K562 (cell line): Measurements from ENCODE around the gene HLA-DRB5. TPM values are rescaled to one million over a fixed set of nuclear protein-coding genes. Genes with fewer than 3 reads are reported as not detected.

Experiments used
- ATAC-seq: fragments of 200-7000 bp; cut with Tn5 transposase; 3 replicates; pipeline ENCODE4 v1.9.1; 2020; ENCODE audit warnings: moderate library complexity
- BruUV-seq: library from RNA; stranded (reverse); fragments of 400-500 nt; replicated peaks from 2 replicates; lab custom pipeline; 2021; lab: Mats Ljungman, UMichigan
- CTCF ChIA-PET: fragments of 300-600 bp; formaldehyde crosslinking; extraction: SDS; loops from one replicate; lab custom pipeline; 2021; ENCODE audit warnings: low intra/inter-chr PET ratio; lab: Yijun Ruan, JAX
- POLR2A ChIA-PET: fragments of 300-600, 350-650 bp; sonication (Branson Sonifier 250); formaldehyde crosslinking; extraction: SDS; loops from one replicate; lab custom pipeline; 2021; ENCODE audit warnings: antibody characterized with exemption, inconsistent platforms; lab: Yijun Ruan, JAX
- DNase-seq, 4 experiments: peaks; one replicate each; pipeline versions ENCODE4 v3.0.0 to v3.0.0-alpha.2; 2011 to 2018; ENCODE audit warnings: low spot score in 3 of 4, mixed read lengths in 3 of 4; ENCODE audit errors: extremely low read depth in 1 of 4
- FAIRE-seq: peaks from 2 replicates; lab custom pipeline; 2011; peaks lifted over from hg19 to GRCh38; lab: Jason Lieb, UNC
- H2AFZ ChIP-seq: 2 replicates; pipeline ENCODE4 v1.6.0; 2011; ENCODE audit warnings: low read depth, low read length, control low read depth, inconsistent platforms
- H3K27ac ChIP-seq: fragments of 200-600 bp; 3 replicates; pipeline ENCODE4 v1.8.0; 2011; ENCODE audit warnings: low read depth, mild to moderate bottlenecking, control low read depth, inconsistent platforms, low read length, moderate library complexity, mixed read lengths; ENCODE audit errors: extremely low read depth
- H3K27me3 ChIP-seq, 2 experiments: fragments of 300-600 bp in 1 of 2; 2 replicates in 1 of 2; 3 replicates in 1 of 2; pipeline versions ENCODE4 v1.6.0 to v1.8.0; 2011; ENCODE audit warnings: inconsistent platforms in 2 of 2, low read length in 2 of 2, mild to moderate bottlenecking in 1 of 2, mixed read lengths in 1 of 2, moderate library complexity in 1 of 2; ENCODE audit not compliant: control insufficient read depth in 2 of 2, insufficient read depth in 2 of 2
- H3K36me3 ChIP-seq: fragments of 300-600 bp; 3 replicates; pipeline ENCODE4 v1.8.0; 2011; ENCODE audit warnings: mild to moderate bottlenecking, low read length, inconsistent platforms; ENCODE audit not compliant: control insufficient read depth, insufficient read depth
- H3K4me1 ChIP-seq, 2 experiments: fragments of 200-600 bp in 1 of 2; replicated peaks in 1 of 2; 2 replicates in 1 of 2; 3 replicates in 1 of 2; pipeline versions ENCODE4 v1.5.1 to v1.8.0; 2011; ENCODE audit warnings: inconsistent platforms in 2 of 2, low read length in 2 of 2, mild to moderate bottlenecking in 1 of 2, mixed read lengths in 1 of 2, moderate library complexity in 1 of 2; ENCODE audit not compliant: control insufficient read depth in 2 of 2, insufficient read depth in 2 of 2
- H3K4me2 ChIP-seq: 2 replicates; pipeline ENCODE4 v1.6.1; 2011; ENCODE audit warnings: low read length, control low read depth, inconsistent platforms, mixed read lengths; ENCODE audit not compliant: insufficient read depth
- H3K4me3 ChIP-seq: fragments of 200-600 bp; sonication (generic), shearing (Covaris generic); 2 replicates; pipeline ENCODE4 v1.5.1; 2016; ENCODE audit warnings: control low read depth, inconsistent platforms
- H3K79me2 ChIP-seq: fragments of 200-600 bp; 3 replicates; pipeline ENCODE4 v1.8.0; 2011; ENCODE audit warnings: low read length, inconsistent platforms; ENCODE audit not compliant: control insufficient read depth, insufficient read depth
- H3K9ac ChIP-seq, 2 experiments: 2 replicates each; pipeline versions ENCODE4 v1.6.0 to v1.6.1; 2011; ENCODE audit warnings: low read depth in 2 of 2, low read length in 2 of 2, control low read depth in 1 of 2, inconsistent platforms in 1 of 2, mild to moderate bottlenecking in 1 of 2, mixed read lengths in 1 of 2; ENCODE audit not compliant: insufficient read depth in 1 of 2
- H3K9me1 ChIP-seq: one replicate; pipeline ENCODE4 v1.6.0; 2011; ENCODE audit warnings: inconsistent platforms, mild to moderate bottlenecking, low read length, moderate library complexity; ENCODE audit not compliant: control insufficient read depth, insufficient read depth
- H3K9me3 ChIP-seq: replicated peaks from 2 replicates; pipeline ENCODE4 v1.5.1; 2011; ENCODE audit warnings: low read depth, low read length, inconsistent platforms; ENCODE audit not compliant: control insufficient read depth, insufficient read depth
- H4K20me1 ChIP-seq: replicated peaks from 2 replicates; pipeline ENCODE4 v1.6.1; 2011; ENCODE audit warnings: low read length, inconsistent platforms, mixed read lengths; ENCODE audit not compliant: control insufficient read depth, insufficient read depth
- CAMTA2 ChIP-seq: fragments of 250-450 bp; sonication (Bioruptor Pico); conservative IDR thresholded peaks from 2 replicates; pipeline ENCODE4 v1.5.1; 2022
- CREM ChIP-seq: IDR thresholded peaks from 2 replicates; pipeline ENCODE4 v1.6.1; 2014; ENCODE audit warnings: antibody characterized with exemption, low read depth
- FOXA3 ChIP-seq, 2 experiments: fragments of 450-650 bp in 1 of 2; sonication (generic) in 1 of 2; formaldehyde crosslinking; IDR thresholded peaks in 1 of 2; conservative IDR thresholded peaks in 1 of 2; 2 replicates each; pipeline versions ENCODE4 v1.4.0 to v1.8.0; 2020 to 2022; ENCODE audit warnings: mild to moderate bottlenecking in 2 of 2, missing genetic modification reagents in 1 of 2
- GTF2F1 ChIP-seq: IDR thresholded peaks from 2 replicates; pipeline ENCODE4 v1.6.1; 2011; ENCODE audit warnings: low read depth, low read length, improper control_type of control experiment
- MEF2A ChIP-seq: IDR thresholded peaks from 2 replicates; pipeline ENCODE4 v1.6.1; 2011; ENCODE audit warnings: low read depth, mild to moderate bottlenecking, low read length, moderate library complexity; ENCODE audit not compliant: control insufficient read depth
- NFATC3 ChIP-seq: fragments of 450-650 bp; IDR thresholded peaks from 2 replicates; pipeline ENCODE4 v1.6.1; 2017; ENCODE audit warnings: mild to moderate bottlenecking
- POLR2AphosphoS2 ChIP-seq: IDR thresholded peaks from 2 replicates; pipeline ENCODE4 v1.6.1; 2012; ENCODE audit warnings: low read length, improper control_type of control experiment
- ZKSCAN8 ChIP-seq: fragments of 200-800 bp; sonication (Bioruptor generic); IDR thresholded peaks from 2 replicates; pipeline ENCODE4 v1.6.1; 2016; ENCODE audit warnings: missing genetic modification characterization, missing compliant biosample characterization
- ZNF140 ChIP-seq: fragments of 250-450 bp; sonication (Bioruptor Pico); IDR thresholded peaks from 2 replicates; pipeline ENCODE4 v1.8.0; 2021; ENCODE audit warnings: moderate library complexity, mild to moderate bottlenecking, inconsistent platforms
- in situ Hi-C: fragments of 300-500 bp; cut with MboI; formaldehyde crosslinking; loops from 4 replicates; pipeline ENCODE4 v1.15.0; 2018; ENCODE audit warnings: inconsistent platforms, mixed read lengths
- intact Hi-C: fragments of 100-400 bp; cut with micrococcal nuclease; formaldehyde crosslinking; loops from 2 replicates; pipeline ENCODE4 v1.14.2; 2022
- polyA plus RNA-seq, 8 experiments: library from polyadenylated mRNA; depleted of rRNA in 4 of 8; stranded (reverse) in 5 of 8; unstranded in 3 of 8; fragments of >200 nt; fragmentation: Nextera tagmentation in 2 of 8; fragmentation: Illumina TruSeq in 1 of 8; extraction: Ambion mirVana in 2 of 8; extraction: Trizol in 1 of 8; gene quantifications; 2 replicates each; pipeline versions ENCODE4 v1.2.1 to v1.2.3, GENCODE V29; 2011 to 2014; ENCODE audit warnings: inconsistent platforms in 1 of 8, missing spikeins in 1 of 8
- total RNA-seq, 7 experiments: library from RNA; depleted of rRNA in 6 of 7; stranded (reverse); fragments of >200 nt in 6 of 7; fragmentation: Illumina TruSeq in 2 of 7; extraction: Trizol in 2 of 7; gene quantifications; 2 replicates each; pipeline versions ENCODE4 v1.2.1 to v1.2.3, GENCODE V29; 2011 to 2021; ENCODE audit warnings: low replicate concordance in 1 of 7
- TF ChIP-seq, protein P1 (sequence below), 2 experiments: fragments of 450-650 bp; IDR thresholded peaks; 2 replicates each; pipeline ENCODE4 v1.6.1; 2018; ENCODE audit warnings: mild to moderate bottlenecking in 2 of 2, low read depth in 1 of 2; ENCODE audit not compliant: partially characterized antibody in 2 of 2
- TF ChIP-seq, protein P2 (sequence below): fragments of 250-450 bp; sonication (Bioruptor Pico); IDR thresholded peaks from 2 replicates; pipeline ENCODE4 v1.5.0; 2021; ENCODE audit warnings: mild to moderate bottlenecking, borderline replicate concordance

HLA-DRB5 gene
- total and polyA plus RNA-seq, 9 of the 15 experiments (the other 6 are each of a cell fraction or from before 2014, with no cell fraction given), result not detected

- TF ChIP-seq, protein P1, sequence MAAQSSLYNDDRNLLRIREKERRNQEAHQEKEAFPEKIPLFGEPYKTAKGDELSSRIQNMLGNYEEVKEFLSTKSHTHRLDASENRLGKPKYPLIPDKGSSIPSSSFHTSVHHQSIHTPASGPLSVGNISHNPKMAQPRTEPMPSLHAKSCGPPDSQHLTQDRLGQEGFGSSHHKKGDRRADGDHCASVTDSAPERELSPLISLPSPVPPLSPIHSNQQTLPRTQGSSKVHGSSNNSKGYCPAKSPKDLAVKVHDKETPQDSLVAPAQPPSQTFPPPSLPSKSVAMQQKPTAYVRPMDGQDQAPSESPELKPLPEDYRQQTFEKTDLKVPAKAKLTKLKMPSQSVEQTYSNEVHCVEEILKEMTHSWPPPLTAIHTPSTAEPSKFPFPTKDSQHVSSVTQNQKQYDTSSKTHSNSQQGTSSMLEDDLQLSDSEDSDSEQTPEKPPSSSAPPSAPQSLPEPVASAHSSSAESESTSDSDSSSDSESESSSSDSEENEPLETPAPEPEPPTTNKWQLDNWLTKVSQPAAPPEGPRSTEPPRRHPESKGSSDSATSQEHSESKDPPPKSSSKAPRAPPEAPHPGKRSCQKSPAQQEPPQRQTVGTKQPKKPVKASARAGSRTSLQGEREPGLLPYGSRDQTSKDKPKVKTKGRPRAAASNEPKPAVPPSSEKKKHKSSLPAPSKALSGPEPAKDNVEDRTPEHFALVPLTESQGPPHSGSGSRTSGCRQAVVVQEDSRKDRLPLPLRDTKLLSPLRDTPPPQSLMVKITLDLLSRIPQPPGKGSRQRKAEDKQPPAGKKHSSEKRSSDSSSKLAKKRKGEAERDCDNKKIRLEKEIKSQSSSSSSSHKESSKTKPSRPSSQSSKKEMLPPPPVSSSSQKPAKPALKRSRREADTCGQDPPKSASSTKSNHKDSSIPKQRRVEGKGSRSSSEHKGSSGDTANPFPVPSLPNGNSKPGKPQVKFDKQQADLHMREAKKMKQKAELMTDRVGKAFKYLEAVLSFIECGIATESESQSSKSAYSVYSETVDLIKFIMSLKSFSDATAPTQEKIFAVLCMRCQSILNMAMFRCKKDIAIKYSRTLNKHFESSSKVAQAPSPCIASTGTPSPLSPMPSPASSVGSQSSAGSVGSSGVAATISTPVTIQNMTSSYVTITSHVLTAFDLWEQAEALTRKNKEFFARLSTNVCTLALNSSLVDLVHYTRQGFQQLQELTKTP (IDR thresholded peaks at IDR 0.05; ENCODE audit: low read depth in 1 of 2, partially characterized antibody in 2 of 2), result no peak
- TF ChIP-seq MEF2A (no peak), CREM (no peak), POLR2AphosphoS2 (no peak)
These were observed 29.1 kb downstream of the HLA-DRB5 start (continued) for GRCh38 chr6:32501016-32501415.

- ChIA-PET POLR2A (interaction anchor here (0.8 kb wide), 1 partner anchor 130 kb away, joined by 4 read pairs; no protein-coding TSS in a partner anchor), CTCF (no interaction called here)
- no peak for ATAC-seq
- Histone ChIP-seq H3K9me3 (no peaks in the 10 kb centered on the region), H4K20me1 (no peaks in the 10 kb centered on the region), H3K9ac (no peak overlapping the region), H3K27me3 (no peaks in the 10 kb centered on the region), H2AFZ (no peak overlapping the region), H3K4me2 (no peak overlapping the region), H3K27ac (no peak overlapping the region), H3K9me1 (no peaks in the 10 kb centered on the region), H3K4me1 (no peaks in the 10 kb centered on the region), H3K79me2 (no peaks in the 10 kb centered on the region), H3K4me3 (no peak overlapping the region), H3K36me3 (no peaks in the 10 kb centered on the region)
- FAIRE-seq, result no peak
- no peak for DNase-seq
- intact Hi-C loops (no loop called here), in situ Hi-C loops (loop anchor here (5.0 kb wide), 1 partner anchor 45 kb away; no protein-coding TSS in a partner anchor)
- BruUV-seq, result no TSS peak
- TF ChIP-seq, protein P2, sequence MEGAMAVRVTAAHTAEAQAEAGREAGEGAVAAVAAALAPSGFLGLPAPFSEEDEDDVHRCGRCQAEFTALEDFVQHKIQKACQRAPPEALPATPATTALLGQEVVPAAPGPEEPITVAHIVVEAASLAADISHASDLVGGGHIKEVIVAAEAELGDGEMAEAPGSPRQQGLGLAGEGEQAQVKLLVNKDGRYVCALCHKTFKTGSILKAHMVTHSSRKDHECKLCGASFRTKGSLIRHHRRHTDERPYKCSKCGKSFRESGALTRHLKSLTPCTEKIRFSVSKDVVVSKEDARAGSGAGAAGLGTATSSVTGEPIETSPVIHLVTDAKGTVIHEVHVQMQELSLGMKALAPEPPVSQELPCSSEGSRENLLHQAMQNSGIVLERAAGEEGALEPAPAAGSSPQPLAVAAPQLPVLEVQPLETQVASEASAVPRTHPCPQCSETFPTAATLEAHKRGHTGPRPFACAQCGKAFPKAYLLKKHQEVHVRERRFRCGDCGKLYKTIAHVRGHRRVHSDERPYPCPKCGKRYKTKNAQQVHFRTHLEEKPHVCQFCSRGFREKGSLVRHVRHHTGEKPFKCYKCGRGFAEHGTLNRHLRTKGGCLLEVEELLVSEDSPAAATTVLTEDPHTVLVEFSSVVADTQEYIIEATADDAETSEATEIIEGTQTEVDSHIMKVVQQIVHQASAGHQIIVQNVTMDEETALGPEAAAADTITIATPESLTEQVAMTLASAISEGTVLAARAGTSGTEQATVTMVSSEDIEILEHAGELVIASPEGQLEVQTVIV, result no peak
- TF ChIP-seq ZNF140 (CRISPR knock-in tag) (no peak), ZKSCAN8 (no peak), CAMTA2 (CRISPR knock-in tag) (no peak), FOXA3 (CRISPR knock-in tag; conservative IDR thresholded peaks at IDR 0.05 in 1 of 2, IDR thresholded peaks at IDR 0.05 in 1 of 2) (no peak), NFATC3 (no peak), GTF2F1 (no peak)
These were observed 37.7 kb downstream of the HLA-DRB5 start for GRCh38 chr6:32492351-32492750.
